MM.1S (cell line): Measurements from ENCODE around the gene OR52B4.

Experiments used
- CTCF ChIP-seq: fragments of 300-600 bp; sonication (generic); IDR thresholded peaks from 2 replicates; pipeline ENCODE4 v1.5.1; 2016; ENCODE audit warnings: antibody characterized with exemption, low read length, mixed read lengths
- EZH2 ChIP-seq: fragments of 300-600 bp; sonication (generic); optimal IDR thresholded peaks from 2 replicates; pipeline ENCODE3; 2017; ENCODE audit warnings: low read depth, mild to moderate bottlenecking, antibody characterized with exemption, low read length, mixed read lengths
- EZH2phosphoT487 ChIP-seq: fragments of 300-600 bp; sonication (generic); IDR thresholded peaks from 2 replicates; pipeline ENCODE4 v1.6.1; 2018; ENCODE audit warnings: antibody characterized with exemption, low read length

DNA sequence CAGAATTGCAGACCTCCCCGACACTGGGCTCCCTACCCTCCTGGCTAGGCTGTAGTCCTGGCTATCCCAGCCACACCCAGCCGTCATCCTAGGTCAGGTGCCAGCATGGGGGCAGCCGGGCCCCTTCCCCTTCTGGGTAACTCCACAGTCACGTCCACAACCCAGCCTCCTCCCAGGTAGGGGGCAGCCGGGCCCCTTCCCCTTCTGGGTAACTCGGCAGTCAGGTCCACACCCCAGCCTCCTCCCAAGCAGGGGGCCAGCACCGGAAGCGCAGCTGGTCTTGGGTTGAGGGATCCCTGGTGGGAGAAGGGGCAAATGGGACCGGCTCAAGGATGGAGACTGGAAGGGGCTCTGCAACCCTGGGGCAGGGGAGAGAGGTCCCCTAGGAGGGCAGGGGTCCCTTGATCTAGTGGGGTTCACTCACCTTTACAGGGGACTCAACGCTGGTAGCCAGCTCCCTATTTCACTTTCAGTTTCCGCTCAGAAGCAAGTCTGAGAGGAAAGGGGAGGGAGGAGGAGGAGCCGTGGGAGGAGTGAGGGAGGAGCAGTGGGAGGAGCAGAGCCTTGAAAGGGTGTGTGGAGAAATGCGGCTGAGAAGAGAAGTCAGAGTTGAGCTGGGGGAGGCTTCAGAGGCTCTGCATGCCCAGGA lies 25.1 kb upstream of the OR52B4 start, which contains the start of gene TRIM21:
- TF ChIP-seq EZH2phosphoT487 (no peak), EZH2 (no peak), CTCF (no peak)
